Measurements from ENCODE around the gene BBS12.

GRCh38 chr4:122728856-122729255 lies 3.6 kb upstream of the BBS12 start:
- TF ChIP-seq POLR2AphosphoS5 (IDR thresholded peaks at IDR 0.05; ENCODE audit: low read depth, low read length) (no peak), SPI1 (IDR thresholded peaks at IDR 0.05; ENCODE audit: low read depth, low read length) (no peak), POLR2A (IDR thresholded peaks at IDR 0.05; ENCODE audit: low read depth, low read length) (no peak)

All from GM12891 (cell line).